ENCODE results near the gene MBNL3. TPM values are rescaled to one million over a fixed set of nuclear protein-coding genes. Genes with fewer than 3 reads are reported as not detected.

Gene MBNL3
- total RNA-seq, 1 experiment from 2014 or later: 0.11 TPM

GRCh38 chrX:132395026-132395425, 93.8 kb downstream of the MBNL3 start:
- no peaks in the 10 kb centered on the region for H3K9me3 ChIP-seq (replicated peaks)
- no peak overlapping the region for H3K27ac ChIP-seq
- H3K36me3 ChIP-seq: no peaks in the 10 kb centered on the region
- no peaks in the 10 kb centered on the region for H3K27me3 ChIP-seq (replicated peaks)
- no peaks in the 10 kb centered on the region for H3K4me1 ChIP-seq (replicated peaks)
- H3K4me3 ChIP-seq: no peak overlapping the region
- DNase-seq (ENCODE audit: low read depth in 1 of 2, low spot score in 2 of 2): no peak

GRCh38 chrX:132394591-132394990, 94.2 kb downstream of the MBNL3 start:
- Histone ChIP-seq H3K4me1 (replicated peaks) (no peaks in the 10 kb centered on the region), H3K4me3 (no peak overlapping the region), H3K27ac (no peak overlapping the region)

GRCh38 chrX:132393992-132394391, 94.8 kb downstream of the MBNL3 start:
- H3K4me3 ChIP-seq: no peak overlapping the region
- H3K9me3 ChIP-seq (replicated peaks): no peaks in the 10 kb centered on the region
- DNase-seq (ENCODE audit: low read depth in 1 of 2, low spot score in 2 of 2): no peak
- no peaks in the 10 kb centered on the region for H3K4me1 ChIP-seq (replicated peaks)
- no peak overlapping the region for H3K27ac ChIP-seq
- no peaks in the 10 kb centered on the region for H3K36me3 ChIP-seq
- H3K27me3 ChIP-seq (replicated peaks): no peaks in the 10 kb centered on the region

More at GRCh38 chrX:132394591-132394990, 94.2 kb downstream of the MBNL3 start:
- DNase-seq (ENCODE audit: low read depth in 1 of 2, low spot score in 2 of 2): no peak
- no peaks in the 10 kb centered on the region for H3K36me3 ChIP-seq
- no peaks in the 10 kb centered on the region for H3K9me3 ChIP-seq (replicated peaks)
- H3K27me3 ChIP-seq (replicated peaks): no peaks in the 10 kb centered on the region

GRCh38 chrX:132393485-132393884, 95.4 kb downstream of the MBNL3 start:
- Histone ChIP-seq H3K4me1 (replicated peaks) (no peaks in the 10 kb centered on the region), H3K27me3 (replicated peaks) (no peaks in the 10 kb centered on the region), H3K36me3 (no peaks in the 10 kb centered on the region), H3K4me3 (no peak overlapping the region), H3K9me3 (replicated peaks) (no peaks in the 10 kb centered on the region), H3K27ac (no peak overlapping the region)
- no peak for DNase-seq (ENCODE audit: low read depth in 1 of 2, low spot score in 2 of 2)

- Histone ChIP-seq H3K9me3 (replicated peaks) (no peaks in the 10 kb centered on the region), H3K4me3 (no peak overlapping the region), H3K36me3 (no peaks in the 10 kb centered on the region), H3K27ac (no peak overlapping the region), H3K4me1 (replicated peaks) (no peaks in the 10 kb centered on the region), H3K27me3 (replicated peaks) (no peaks in the 10 kb centered on the region)
- no peak for DNase-seq (ENCODE audit: low read depth in 1 of 2, low spot score in 2 of 2)
Observed at GRCh38 chrX:132393085-132393484, 95.8 kb downstream of the MBNL3 start.

GRCh38 chrX:132390792-132391191, 98.0 kb downstream of the MBNL3 start:
- no peaks in the 10 kb centered on the region for H3K36me3 ChIP-seq
- H3K27ac ChIP-seq: no peak overlapping the region
- H3K4me1 ChIP-seq (replicated peaks): no peaks in the 10 kb centered on the region
- no peaks in the 10 kb centered on the region for H3K9me3 ChIP-seq (replicated peaks)
- no peaks in the 10 kb centered on the region for H3K27me3 ChIP-seq (replicated peaks)
- DNase-seq (ENCODE audit: low read depth in 1 of 2, low spot score in 2 of 2): no peak
- H3K4me3 ChIP-seq: no peak overlapping the region

- DNase-seq (ENCODE audit: low read depth in 1 of 2, low spot score in 2 of 2): no peak
- no peaks in the 10 kb centered on the region for H3K9me3 ChIP-seq (replicated peaks)
- no peak overlapping the region for H3K4me3 ChIP-seq
- no peaks in the 10 kb centered on the region for H3K36me3 ChIP-seq
- no peak overlapping the region for H3K27ac ChIP-seq
- no peaks in the 10 kb centered on the region for H3K27me3 ChIP-seq (replicated peaks)
- no peaks in the 10 kb centered on the region for H3K4me1 ChIP-seq (replicated peaks)
Observed at GRCh38 chrX:132389480-132389879, 99.4 kb downstream of the MBNL3 start.

- H3K36me3 ChIP-seq: no peaks in the 10 kb centered on the region
- no peak overlapping the region for H3K27ac ChIP-seq
- H3K4me1 ChIP-seq (replicated peaks): no peaks in the 10 kb centered on the region
- no peak for DNase-seq (ENCODE audit: low read depth in 1 of 2, low spot score in 2 of 2)
- H3K27me3 ChIP-seq (replicated peaks): no peaks in the 10 kb centered on the region
- H3K4me3 ChIP-seq: no peak overlapping the region
- H3K9me3 ChIP-seq (replicated peaks): no peaks in the 10 kb centered on the region
Observed at GRCh38 chrX:132388371-132388770, 100.5 kb downstream of the MBNL3 start.

GRCh38 chrX:132384301-132384700, 104.5 kb downstream of the MBNL3 start:
- no peak overlapping the region for H3K27ac ChIP-seq
- no peaks in the 10 kb centered on the region for H3K36me3 ChIP-seq
- peaks cover 10% of the 10 kb centered on the region for H3K27me3 ChIP-seq (replicated peaks)
- DNase-seq (ENCODE audit: low read depth in 1 of 2, low spot score in 2 of 2): no peak
- no peaks in the 10 kb centered on the region for H3K4me1 ChIP-seq (replicated peaks)
- no peaks in the 10 kb centered on the region for H3K9me3 ChIP-seq (replicated peaks)
- no peak overlapping the region for H3K4me3 ChIP-seq

- no peaks in the 10 kb centered on the region for H3K36me3 ChIP-seq
- no peaks in the 10 kb centered on the region for H3K9me3 ChIP-seq (replicated peaks)
- no peaks in the 10 kb centered on the region for H3K4me1 ChIP-seq (replicated peaks)
- no peak overlapping the region for H3K4me3 ChIP-seq
- no peak for DNase-seq (ENCODE audit: low read depth in 1 of 2, low spot score in 2 of 2)
- peaks cover 19% of the 10 kb centered on the region for H3K27me3 ChIP-seq (replicated peaks)
- no peak overlapping the region for H3K27ac ChIP-seq
Observed at GRCh38 chrX:132382068-132382467, 106.8 kb downstream of the MBNL3 start.

GRCh38 chrX:132378281-132378680, 110.6 kb downstream of the MBNL3 start:
- Histone ChIP-seq H3K9me3 (replicated peaks) (no peaks in the 10 kb centered on the region), H3K4me1 (replicated peaks) (no peaks in the 10 kb centered on the region), H3K36me3 (no peaks in the 10 kb centered on the region), H3K27me3 (replicated peaks) (peaks cover 19% of the 10 kb centered on the region), H3K27ac (peak overlapping the region; percentile 56), H3K4me3 (no peak overlapping the region)
- no peak for DNase-seq (ENCODE audit: low read depth in 1 of 2, low spot score in 2 of 2)

GRCh38 chrX:132375941-132376340, 112.9 kb downstream of the MBNL3 start:
- Histone ChIP-seq H3K27ac (no peak overlapping the region), H3K9me3 (replicated peaks) (no peaks in the 10 kb centered on the region), H3K27me3 (replicated peaks) (peaks cover 19% of the 10 kb centered on the region), H3K36me3 (no peaks in the 10 kb centered on the region), H3K4me3 (no peak overlapping the region), H3K4me1 (replicated peaks) (no peaks in the 10 kb centered on the region)
- DNase-seq (ENCODE audit: low read depth in 1 of 2, low spot score in 2 of 2): no peak

- peaks cover 2% of the 10 kb centered on the region for H3K27me3 ChIP-seq (replicated peaks)
- no peaks in the 10 kb centered on the region for H3K36me3 ChIP-seq
- no peaks in the 10 kb centered on the region for H3K4me1 ChIP-seq (replicated peaks)
- DNase-seq (ENCODE audit: low read depth in 1 of 2, low spot score in 2 of 2): no peak
- H3K27ac ChIP-seq: no peak overlapping the region
- H3K9me3 ChIP-seq (replicated peaks): no peaks in the 10 kb centered on the region
- no peak overlapping the region for H3K4me3 ChIP-seq
Observed at GRCh38 chrX:132373610-132374009, 115.2 kb downstream of the MBNL3 start.

GRCh38 chrX:132369617-132370326, 119.1 kb downstream of the MBNL3 start:
- H3K27me3 ChIP-seq (replicated peaks): no peaks in the 10 kb centered on the region
- H3K4me3 ChIP-seq: no peak overlapping the region
- H3K9me3 ChIP-seq (replicated peaks): no peaks in the 10 kb centered on the region
- H3K4me1 ChIP-seq (replicated peaks): no peaks in the 10 kb centered on the region
- no peaks in the 10 kb centered on the region for H3K36me3 ChIP-seq
- no peak overlapping the region for H3K27ac ChIP-seq
- DNase-seq (ENCODE audit: low read depth in 1 of 2, low spot score in 2 of 2): no peak

GRCh38 chrX:132367984-132368383, 120.9 kb downstream of the MBNL3 start:
- H3K4me3 ChIP-seq: no peak overlapping the region
- no peaks in the 10 kb centered on the region for H3K27me3 ChIP-seq (replicated peaks)
- H3K36me3 ChIP-seq: no peaks in the 10 kb centered on the region
- no peak for DNase-seq (ENCODE audit: low read depth in 1 of 2, low spot score in 2 of 2)
- no peaks in the 10 kb centered on the region for H3K4me1 ChIP-seq (replicated peaks)
- no peak overlapping the region for H3K27ac ChIP-seq
- H3K9me3 ChIP-seq (replicated peaks): no peaks in the 10 kb centered on the region

All from SJSA1 (cell line).